Large intestine (tissue), 3 donors: Measurements from ENCODE around the gene KRT83. TPM values are rescaled to one million over a fixed set of nuclear protein-coding genes. Genes with fewer than 3 reads are reported as not detected.

ENCODE experiments used
- DNase-seq, 2 donors: peaks; one replicate each; pipeline versions ENCODE4 v3.0.0 to v3.0.0-alpha.2; 2013
- H3K27ac ChIP-seq: one replicate; pipeline ENCODE4 v1.5.1; 2013; ENCODE audit warnings: low read length
- H3K27me3 ChIP-seq: 2 replicates; pipeline ENCODE4 v1.6.1; 2013; ENCODE audit warnings: low read length; ENCODE audit not compliant: control insufficient read depth, insufficient read depth
- H3K36me3 ChIP-seq: 2 replicates; pipeline ENCODE4 v1.6.1; 2013; ENCODE audit warnings: low read length; ENCODE audit not compliant: control insufficient read depth, insufficient read depth
- H3K4me1 ChIP-seq: one replicate; pipeline ENCODE4 v1.6.1; 2013; ENCODE audit warnings: low read length; ENCODE audit not compliant: control insufficient read depth, insufficient read depth
- H3K4me3 ChIP-seq: one replicate; pipeline ENCODE4 v1.5.1; 2013; ENCODE audit warnings: low read length
- H3K9me3 ChIP-seq: one replicate; pipeline ENCODE4 v1.6.1; 2013; ENCODE audit warnings: mild to moderate bottlenecking, low read depth, low read length, moderate library complexity; ENCODE audit not compliant: control insufficient read depth
- WGBS: methylation state at CpG from one replicate; pipeline ENCODE4 v1.1.5; 2013; ENCODE audit warnings: low lambda C conversion rate; ENCODE audit not compliant: insufficient coverage; 5-methylcytosine and 5-hydroxymethylcytosine counted together
- polyA plus RNA-seq: library from polyadenylated mRNA; unstranded; fragments of 120-200 nt; gene quantifications from one replicate; pipeline ENCODE4 v1.2.1, GENCODE V29; 2013

KRT83 gene
- polyA plus RNA-seq, 1 donor = 0.03 TPM

DNA sequence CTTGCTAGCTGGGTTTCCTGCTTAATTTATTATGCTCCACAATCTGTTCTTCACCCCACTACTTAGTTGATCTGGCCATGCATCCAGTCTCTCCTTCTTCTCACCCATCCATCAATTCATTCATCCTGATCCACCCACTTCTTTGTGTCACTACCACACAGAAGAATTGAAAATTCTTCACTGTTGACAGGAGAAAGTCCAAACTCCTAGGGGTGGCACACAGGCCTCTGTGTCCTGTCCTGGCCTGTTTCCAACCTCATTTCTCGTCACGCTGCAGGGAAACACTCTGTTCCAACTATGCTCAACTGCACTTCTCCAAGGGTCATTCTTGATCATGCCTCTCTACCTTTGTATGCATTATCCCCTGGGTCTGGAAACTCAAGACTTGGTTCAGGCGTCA lies 10.6 kb upstream of the KRT83 start:
- no CpG with 5 or more reads among the region's 3 CpGs for WGBS
- H3K36me3 ChIP-seq = no peaks in the 10 kb centered on the region
- H3K27ac ChIP-seq = no peak overlapping the region
- H3K4me1 ChIP-seq = no peaks in the 10 kb centered on the region
- peaks cover 4% of the 10 kb centered on the region for H3K27me3 ChIP-seq
- H3K4me3 ChIP-seq = no peak overlapping the region
- no peak for DNase-seq
- peaks cover 8% of the 10 kb centered on the region for H3K9me3 ChIP-seq

DNA sequence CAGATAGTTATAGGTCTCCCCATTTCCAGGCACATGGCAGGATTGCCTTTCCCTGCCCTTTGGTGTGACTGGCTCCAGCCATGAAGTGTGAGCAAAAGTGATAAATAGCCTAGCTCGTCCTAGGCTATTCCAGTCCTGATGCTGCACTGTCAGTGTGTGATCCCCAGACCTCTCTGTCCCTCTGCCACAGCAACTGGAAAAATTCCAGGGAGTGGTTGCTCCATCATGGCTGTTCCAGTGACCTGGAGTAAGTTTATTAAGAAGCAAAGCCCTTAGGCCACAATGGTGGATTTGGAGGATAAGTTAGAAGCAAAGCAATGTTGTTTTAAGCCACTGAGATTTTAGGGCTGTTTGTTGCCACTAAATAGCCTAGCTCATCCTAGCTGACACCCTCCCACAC lies 9.8 kb upstream of the KRT83 start:
- Histone ChIP-seq H3K4me3 (no peak overlapping the region), H3K9me3 (peaks cover 7% of the 10 kb centered on the region), H3K27me3 (peaks cover 4% of the 10 kb centered on the region), H3K36me3 (no peaks in the 10 kb centered on the region), H3K4me1 (no peaks in the 10 kb centered on the region), H3K27ac (no peak overlapping the region)
- WGBS = no CpG with 5 or more reads among the region's 1 CpG
- DNase-seq = no peak

DNA sequence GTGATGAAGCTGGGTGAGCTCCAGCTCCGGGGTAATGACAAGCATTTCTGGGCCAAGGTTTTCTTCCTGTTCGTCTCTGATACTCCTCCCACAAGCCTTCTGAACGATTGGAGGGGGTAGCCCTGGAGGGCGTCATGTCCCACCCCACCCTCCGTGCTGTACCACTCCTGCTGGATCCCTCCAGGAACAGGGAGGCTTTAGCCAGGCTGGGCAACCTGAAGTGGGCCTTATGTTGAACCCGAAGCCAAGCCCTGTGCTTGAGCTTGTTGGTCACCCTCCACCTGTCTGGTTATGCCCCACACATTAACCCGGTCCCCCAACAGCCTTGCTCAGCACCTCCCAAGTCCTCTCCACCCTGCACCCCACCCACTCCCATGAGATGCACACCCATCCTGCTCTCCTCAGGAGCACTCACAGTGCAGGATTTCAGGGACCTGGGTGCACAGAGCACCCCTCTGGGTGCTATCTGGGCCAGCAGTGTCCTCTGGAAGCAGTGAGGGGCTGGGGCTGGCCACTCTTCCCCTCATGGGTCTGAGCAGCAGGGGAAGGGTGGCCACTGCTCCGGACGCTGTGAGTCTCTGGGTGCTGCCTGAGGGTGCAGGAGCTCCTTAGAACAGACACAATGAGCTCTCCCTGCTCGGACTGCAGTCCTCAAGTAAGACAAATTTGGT lies 6.8 kb upstream of the KRT83 start:
- Histone ChIP-seq H3K4me3 (no peak overlapping the region), H3K4me1 (no peaks in the 10 kb centered on the region), H3K27me3 (peaks cover 19% of the 10 kb centered on the region), H3K36me3 (no peaks in the 10 kb centered on the region), H3K9me3 (no peaks in the 10 kb centered on the region), H3K27ac (no peak overlapping the region)
- DNase-seq = no peak
- no CpG with 5 or more reads among the region's 10 CpGs for WGBS

DNA sequence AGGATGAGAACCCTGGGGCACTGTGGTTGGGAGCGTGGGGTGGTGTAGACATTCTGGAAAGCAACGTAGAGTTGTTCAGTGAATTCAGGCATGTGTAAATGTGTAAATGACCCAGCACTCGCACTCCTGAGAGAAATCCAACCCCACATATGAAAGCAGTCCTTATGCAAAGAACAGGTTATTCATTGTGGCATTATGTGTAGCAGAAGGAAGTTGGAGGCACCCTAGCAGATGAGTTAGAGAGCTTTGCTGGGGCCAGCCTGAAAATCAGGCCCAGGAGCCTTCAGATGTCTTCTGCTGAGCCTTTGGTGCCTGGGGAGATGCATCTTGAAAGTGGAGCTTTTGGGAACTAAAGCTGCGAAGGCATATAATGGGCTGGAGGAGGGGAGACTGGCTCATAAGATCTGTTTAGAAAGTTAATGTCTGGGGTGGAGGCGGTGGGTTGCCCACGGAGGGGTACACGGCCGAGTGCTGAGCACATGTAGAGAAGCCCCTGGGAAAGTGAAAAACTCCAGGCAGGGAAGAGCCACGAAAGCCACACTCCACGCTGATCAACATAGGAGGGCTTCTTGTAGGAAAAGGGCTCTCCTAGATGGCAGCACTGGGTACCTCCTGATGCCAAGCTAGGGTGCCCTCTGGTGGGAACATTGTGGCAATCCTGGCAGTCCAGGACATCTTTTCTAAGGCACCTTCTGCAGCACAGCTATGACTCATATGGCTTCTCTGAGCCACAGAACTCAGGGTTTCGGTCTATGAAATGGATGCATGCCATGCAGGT lies 6.0 kb upstream of the KRT83 start:
- H3K9me3 ChIP-seq = no peaks in the 10 kb centered on the region
- no peak overlapping the region for H3K27ac ChIP-seq
- H3K27me3 ChIP-seq = peaks cover 26% of the 10 kb centered on the region
- peak; percentile 64 to 75 for DNase-seq
- no peak overlapping the region for H3K4me3 ChIP-seq
- no peaks in the 10 kb centered on the region for H3K4me1 ChIP-seq
- H3K36me3 ChIP-seq = no peaks in the 10 kb centered on the region
- 50% methylated on average over 1 of the region's 11 CpGs for WGBS

DNA sequence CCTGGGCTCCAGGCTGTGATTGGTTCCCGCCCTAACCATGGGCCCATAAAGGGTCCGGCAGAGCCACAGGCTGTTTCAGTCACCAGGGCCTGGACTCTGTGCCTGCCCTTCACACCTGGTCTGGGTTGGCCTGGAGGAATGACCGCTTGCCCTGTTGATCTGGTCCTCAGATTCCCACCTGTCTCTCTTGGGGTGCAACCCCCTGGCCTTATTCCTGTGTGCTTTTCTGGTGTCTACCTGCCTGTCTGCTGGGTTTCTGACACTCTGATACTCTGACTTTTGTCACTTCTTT lies 2.9 kb upstream of the KRT83 start:
- peaks cover 51% of the 10 kb centered on the region for H3K27me3 ChIP-seq
- H3K4me1 ChIP-seq = no peaks in the 10 kb centered on the region
- H3K4me3 ChIP-seq = no peak overlapping the region
- WGBS = no CpG with 5 or more reads among the region's 3 CpGs
- no peaks in the 10 kb centered on the region for H3K9me3 ChIP-seq
- no peaks in the 10 kb centered on the region for H3K36me3 ChIP-seq
- no peak overlapping the region for H3K27ac ChIP-seq
- DNase-seq = no peak

DNA sequence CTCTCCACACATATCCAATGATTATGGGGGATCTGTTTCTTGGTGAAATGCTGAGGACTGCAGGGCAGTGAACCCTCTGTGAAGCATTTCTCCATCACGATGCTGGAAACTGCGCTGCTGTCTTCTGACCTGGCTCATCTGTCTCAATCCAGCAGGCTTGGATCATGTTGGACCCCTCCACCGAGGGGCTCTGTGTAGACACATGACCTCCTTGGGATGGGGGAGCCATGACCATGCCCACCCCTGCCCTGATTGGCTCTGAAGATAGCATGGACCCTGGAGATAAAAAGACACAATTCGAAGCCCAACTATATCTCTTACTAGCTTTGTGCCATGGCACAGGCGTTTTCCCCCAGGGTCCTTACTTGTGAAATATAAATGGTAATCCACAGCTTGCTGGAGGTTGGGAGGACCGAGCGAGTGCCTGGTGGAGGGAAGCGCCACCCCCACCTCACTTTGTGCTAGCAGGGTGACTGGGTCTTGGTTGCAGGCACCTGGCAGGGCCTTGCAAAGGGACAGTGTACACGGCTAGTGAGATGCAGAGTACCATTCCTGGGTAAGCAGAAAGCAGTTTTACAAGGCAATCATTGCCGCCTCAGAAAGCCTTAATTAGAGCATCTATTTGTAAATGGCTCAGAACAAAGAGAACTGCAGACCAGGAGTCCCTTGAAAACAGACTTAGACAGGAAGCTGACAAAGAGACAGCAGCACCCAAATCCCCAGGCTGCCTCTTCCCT lies 2.4 kb upstream of the KRT83 start:
- DNase-seq = no peak
- no CpG with 5 or more reads among the region's 10 CpGs for WGBS
- H3K27me3 ChIP-seq = peaks cover 55% of the 10 kb centered on the region
- no peaks in the 10 kb centered on the region for H3K36me3 ChIP-seq
- no peaks in the 10 kb centered on the region for H3K4me1 ChIP-seq
- H3K27ac ChIP-seq = no peak overlapping the region
- H3K4me3 ChIP-seq = no peak overlapping the region
- no peaks in the 10 kb centered on the region for H3K9me3 ChIP-seq

DNA sequence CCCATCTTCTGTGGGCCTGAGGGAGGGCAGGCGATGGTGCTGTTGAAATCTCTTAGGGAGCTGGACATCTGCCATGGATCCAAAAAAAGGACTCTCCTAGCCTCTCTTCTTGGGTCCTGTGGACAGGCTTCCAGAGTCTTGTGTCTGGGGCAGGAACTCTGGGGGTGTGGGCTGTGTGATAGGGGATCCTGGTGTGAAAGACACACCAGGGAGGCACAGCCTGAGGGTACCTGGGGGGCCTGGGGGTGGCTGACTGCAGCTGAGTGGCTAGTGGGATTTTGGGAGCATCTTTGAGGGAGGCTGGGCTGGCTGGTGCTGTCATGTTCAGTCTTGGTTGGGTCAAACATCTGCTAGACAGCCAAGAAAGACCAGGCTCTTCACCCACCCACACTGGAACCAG lies 1.8 kb upstream of the KRT83 start:
- DNase-seq = no peak
- Histone ChIP-seq H3K36me3 (no peaks in the 10 kb centered on the region), H3K4me3 (no peak overlapping the region), H3K27ac (no peak overlapping the region), H3K9me3 (no peaks in the 10 kb centered on the region), H3K27me3 (peaks cover 55% of the 10 kb centered on the region), H3K4me1 (no peaks in the 10 kb centered on the region)
- WGBS = no CpG with 5 or more reads among the region's 1 CpG

DNA sequence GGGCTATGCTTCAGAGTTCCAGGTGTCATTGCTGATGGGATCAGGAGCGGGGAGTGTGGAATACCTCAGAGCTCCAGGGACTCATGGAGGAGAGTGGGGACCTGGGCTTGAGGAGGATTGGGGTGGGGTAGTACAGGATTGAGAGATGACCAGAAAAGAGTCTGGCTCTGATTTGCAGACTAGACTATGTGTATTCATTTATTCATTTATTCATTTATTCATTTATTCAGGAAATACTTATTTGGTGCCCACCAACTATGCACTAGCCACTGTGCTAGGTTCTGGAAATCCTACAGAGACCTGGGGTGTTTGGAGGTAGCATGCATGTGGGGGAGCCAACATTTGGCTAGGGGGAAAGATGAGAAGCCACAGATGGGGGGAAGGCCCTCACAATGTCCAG lies 871 bp upstream of the KRT83 start:
- no peaks in the 10 kb centered on the region for H3K36me3 ChIP-seq
- no peak overlapping the region for H3K27ac ChIP-seq
- H3K9me3 ChIP-seq = no peaks in the 10 kb centered on the region
- H3K4me3 ChIP-seq = no peak overlapping the region
- WGBS = no CpG with 5 or more reads among the region's 1 CpG
- H3K4me1 ChIP-seq = no peaks in the 10 kb centered on the region
- DNase-seq = no peak
- peaks cover 55% of the 10 kb centered on the region for H3K27me3 ChIP-seq

DNA sequence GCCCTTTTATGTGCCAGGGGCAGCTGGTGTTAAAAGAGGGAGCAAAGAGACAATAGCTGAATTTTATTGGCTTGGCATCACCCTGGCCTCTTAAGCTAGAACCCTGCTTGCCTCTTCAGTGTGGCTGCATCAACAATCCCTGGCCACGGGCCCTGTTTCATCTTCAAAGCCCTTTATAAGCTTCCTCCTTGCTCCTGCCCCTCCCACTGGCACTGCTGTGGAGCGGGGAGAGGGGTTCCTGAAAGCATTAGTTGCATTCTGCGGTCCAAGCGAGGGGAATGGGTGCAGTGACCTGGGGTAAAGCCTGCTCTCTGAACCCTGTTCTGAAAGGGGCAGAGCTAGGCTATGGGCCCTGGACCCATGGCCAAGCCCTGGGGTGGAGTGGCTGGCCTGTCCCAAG lies 220 bp upstream of the KRT83 start:
- H3K27me3 ChIP-seq = peaks cover 55% of the 10 kb centered on the region
- H3K4me1 ChIP-seq = no peaks in the 10 kb centered on the region
- no peaks in the 10 kb centered on the region for H3K36me3 ChIP-seq
- no peaks in the 10 kb centered on the region for H3K9me3 ChIP-seq
- WGBS = no CpG with 5 or more reads among the region's 4 CpGs
- no peak overlapping the region for H3K27ac ChIP-seq
- no peak overlapping the region for H3K4me3 ChIP-seq
- DNase-seq = no peak

DNA sequence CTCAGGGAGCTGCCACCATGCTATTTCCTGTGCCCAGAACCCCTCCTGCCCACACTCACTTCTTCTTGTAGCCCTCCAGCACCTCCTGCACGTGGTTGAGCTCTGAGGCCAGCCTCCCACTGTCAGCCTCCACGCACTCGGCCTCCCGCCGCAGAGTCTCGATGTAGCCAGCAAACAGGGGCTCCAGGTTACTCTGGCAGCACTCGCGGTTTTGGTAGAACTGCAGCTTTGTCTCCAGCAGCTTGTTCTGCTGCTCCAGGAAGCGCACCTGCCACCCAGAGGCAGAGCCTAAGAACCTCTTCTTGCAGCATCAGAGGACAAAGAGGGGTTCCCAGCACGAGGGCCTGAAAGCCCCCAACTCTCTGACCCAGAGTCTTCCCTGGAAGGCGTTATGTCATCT lies 2.1 kb downstream of the KRT83 start:
- no peak overlapping the region for H3K27ac ChIP-seq
- no peaks in the 10 kb centered on the region for H3K9me3 ChIP-seq
- WGBS = no CpG with 5 or more reads among the region's 11 CpGs
- DNase-seq = no peak
- no peaks in the 10 kb centered on the region for H3K36me3 ChIP-seq
- H3K4me3 ChIP-seq = no peak overlapping the region
- H3K4me1 ChIP-seq = no peaks in the 10 kb centered on the region
- peaks cover 51% of the 10 kb centered on the region for H3K27me3 ChIP-seq
